SK-N-MC (cell line): Measurements from ENCODE around the gene PUS7.
A peak's percentile ranks its signal among the peaks of the same experiment; 100 is the strongest.
"Not testable (repeated sequence)": the region's sequence is repeated elsewhere in the genome, so short reads cannot be mapped to it uniquely, and the experiment has no call there.

Experiments
- DNase-seq: peaks from one replicate; pipeline ENCODE4 v3.0.0-alpha.2; 2011; ENCODE audit warnings: low read depth, low spot score
- H3K27ac ChIP-seq: fragments of 200-600 bp; sonication (generic); 2 replicates; pipeline ENCODE4 v1.5.1; 2016; ENCODE audit warnings: mixed run types
- H3K36me3 ChIP-seq: fragments of 200-600 bp; sonication (generic); 2 replicates; pipeline ENCODE4 v1.6.1; 2017; ENCODE audit warnings: antibody characterized with exemption, low read length, mixed read lengths; ENCODE audit not compliant: insufficient read depth
- H3K4me3 ChIP-seq: fragments of 200-600 bp; sonication (generic); 2 replicates; pipeline ENCODE4 v1.5.1; 2016
- H3K9ac ChIP-seq: fragments of 200-600 bp; sonication (generic); 2 replicates; pipeline ENCODE4 v1.8.0; 2017; ENCODE audit warnings: mixed run types, mixed read lengths; ENCODE audit not compliant: insufficient read length
- H3K9me3 ChIP-seq: fragments of 200-600 bp; sonication (generic); 2 replicates; pipeline ENCODE4 v1.6.1; 2017; ENCODE audit warnings: low read depth, mild to moderate bottlenecking, antibody characterized with exemption, low read length, moderate library complexity, mixed read lengths
- EZH2 ChIP-seq: fragments of 200-600 bp; sonication (generic); IDR thresholded peaks from one replicate; pipeline ENCODE4 v1.6.1; 2017; ENCODE audit warnings: antibody characterized with exemption
- FOXP2 ChIP-seq: optimal IDR thresholded peaks from 2 replicates; pipeline ENCODE3; 2011; ENCODE audit warnings: mild to moderate bottlenecking, moderate library complexity; ENCODE audit not compliant: insufficient read depth; ENCODE audit errors: extremely low read length, control extremely low read depth
- POLR2AphosphoS5 ChIP-seq: IDR thresholded peaks from 2 replicates; pipeline ENCODE4 v1.6.1; 2012; ENCODE audit warnings: mild to moderate bottlenecking, low read depth, low read length, borderline replicate concordance

Gene PUS7

DNA sequence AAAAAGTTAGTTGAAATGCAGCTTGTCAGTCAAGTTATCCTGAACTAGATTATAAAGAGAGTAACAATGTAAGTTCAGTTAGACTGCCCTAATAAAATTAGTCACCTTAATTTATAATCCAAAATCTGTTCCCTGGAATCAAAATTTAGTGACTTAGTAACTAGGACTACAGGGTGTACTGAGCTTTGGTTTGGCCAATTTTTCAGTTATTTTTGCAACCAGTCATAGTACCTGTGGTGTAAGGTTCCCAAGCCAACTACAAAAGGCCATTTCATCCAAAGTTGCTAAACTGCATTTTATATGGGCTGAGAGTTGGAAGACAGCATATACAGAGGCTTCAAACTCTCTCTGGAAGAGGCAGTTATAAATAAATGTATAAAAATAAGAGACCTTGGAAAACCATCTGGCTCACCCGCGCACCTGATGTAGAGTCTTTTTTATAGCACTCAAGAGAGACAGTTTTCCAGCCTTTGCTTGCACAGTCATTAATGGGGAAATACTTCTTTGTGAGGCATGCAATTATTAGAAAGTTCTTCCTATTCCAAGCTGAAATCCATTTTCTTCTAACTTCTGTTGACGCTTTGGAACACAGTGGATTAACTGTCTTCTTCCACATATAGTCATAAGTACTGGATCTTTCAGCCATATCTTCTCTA is 59.2 kb downstream of the PUS7 start:
- Histone ChIP-seq H3K36me3 (peaks cover 46% of the 10 kb centered on the region), H3K4me3 (no peak overlapping the region), H3K9me3 (no peaks in the 10 kb centered on the region), H3K9ac (no peak overlapping the region), H3K27ac (no peak overlapping the region; the same call in 1 of the 2 replicates)
- no peak for DNase-seq
- no peak for TF ChIP-seq EZH2
- TF ChIP-seq POLR2AphosphoS5: no peak
- TF ChIP-seq FOXP2: no peak

- TF ChIP-seq FOXP2: no peak
- TF ChIP-seq EZH2: no peak
- TF ChIP-seq POLR2AphosphoS5: no peak
- H3K4me3 ChIP-seq: no peak overlapping the region
- H3K27ac ChIP-seq: no peak overlapping the region
- no peak for DNase-seq
- peaks cover 57% of the 10 kb centered on the region for H3K36me3 ChIP-seq
- H3K9ac ChIP-seq: no peak overlapping the region
- no peaks in the 10 kb centered on the region for H3K9me3 ChIP-seq
Measured at GRCh38 chr7:105461518-105461917, 60.6 kb downstream of the PUS7 start.

- Histone ChIP-seq H3K27ac (no peak overlapping the region), H3K36me3 (peaks cover 43% of the 10 kb centered on the region), H3K4me3 (no peak overlapping the region), H3K9ac (no peak overlapping the region), H3K9me3 (no peaks in the 10 kb centered on the region)
- TF ChIP-seq FOXP2 (no peak), EZH2 (no peak)
- no peak for DNase-seq
Measured at GRCh38 chr7:105457619-105458225, 64.3 kb downstream of the PUS7 start.

GRCh38 chr7:105454921-105455320 is 67.2 kb downstream of the PUS7 start:
- peak; percentile 45 for DNase-seq
- peak overlapping the region; percentile 87 for H3K27ac ChIP-seq
- H3K36me3 ChIP-seq: peaks cover 25% of the 10 kb centered on the region
- H3K4me3 ChIP-seq: peak overlapping the region; percentile 34; the same call in 1 of the 2 replicates
- no peak overlapping the region for H3K9ac ChIP-seq
- no peak for TF ChIP-seq EZH2
- no peak for TF ChIP-seq FOXP2
- TF ChIP-seq POLR2AphosphoS5: no peak
- no peaks in the 10 kb centered on the region; the same call in 1 of the 2 replicates for H3K9me3 ChIP-seq

DNA sequence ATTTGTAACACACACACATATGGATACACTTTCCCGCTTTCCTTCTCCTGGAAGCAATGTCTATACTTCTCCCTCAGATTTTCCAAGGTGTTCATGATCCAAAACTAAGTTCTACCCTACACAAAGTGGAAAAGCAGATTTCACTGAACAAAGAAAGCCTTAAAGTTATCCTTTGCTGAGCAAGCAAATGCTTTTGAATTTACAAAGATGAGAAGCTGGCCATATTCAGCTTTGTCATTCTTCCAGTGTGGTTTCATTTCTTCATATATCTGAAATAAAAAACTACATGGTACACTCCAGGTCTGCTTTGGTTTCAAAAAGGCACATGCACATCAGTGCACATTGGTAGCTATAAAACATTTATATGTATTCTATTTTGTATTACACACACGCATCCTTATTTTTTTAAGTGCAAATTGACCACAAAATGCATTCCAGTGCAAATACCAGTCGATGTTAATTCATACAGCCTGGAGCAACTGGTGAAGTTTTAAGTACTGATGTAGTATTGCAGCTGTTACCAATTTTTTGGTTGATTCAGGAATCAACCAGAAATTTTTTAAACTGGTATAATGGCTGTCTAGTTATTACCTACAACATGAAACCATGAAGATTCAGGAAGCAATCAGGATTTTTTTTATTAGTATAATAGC is 67.8 kb downstream of the PUS7 start:
- peak; percentile 98 for DNase-seq
- Histone ChIP-seq H3K36me3 (peaks cover 25% of the 10 kb centered on the region), H3K4me3 (peak overlapping the region; percentile 34), H3K9me3 (no peaks in the 10 kb centered on the region; the same call in 1 of the 2 replicates), H3K27ac (peak overlapping the region; percentile 87), H3K9ac (no peak overlapping the region)
- TF ChIP-seq FOXP2 (no peak), EZH2 (no peak), POLR2AphosphoS5 (peak; percentile 70; the same call in 1 of the 2 replicates)

- peak; percentile 90 for TF ChIP-seq FOXP2
- TF ChIP-seq POLR2AphosphoS5: peak; percentile 40; the same call in 1 of the 2 replicates
- no peak for TF ChIP-seq EZH2
- Histone ChIP-seq H3K4me3 (peak overlapping the region; percentile 44; the same call in 1 of the 2 replicates), H3K27ac (no peak overlapping the region), H3K9me3 (no peaks in the 10 kb centered on the region; the same call in 1 of the 2 replicates), H3K9ac (no peak overlapping the region), H3K36me3 (peaks cover 10% of the 10 kb centered on the region)
- DNase-seq: peak; percentile 60
Measured at GRCh38 chr7:105452085-105452484, 70.0 kb downstream of the PUS7 start.

DNA sequence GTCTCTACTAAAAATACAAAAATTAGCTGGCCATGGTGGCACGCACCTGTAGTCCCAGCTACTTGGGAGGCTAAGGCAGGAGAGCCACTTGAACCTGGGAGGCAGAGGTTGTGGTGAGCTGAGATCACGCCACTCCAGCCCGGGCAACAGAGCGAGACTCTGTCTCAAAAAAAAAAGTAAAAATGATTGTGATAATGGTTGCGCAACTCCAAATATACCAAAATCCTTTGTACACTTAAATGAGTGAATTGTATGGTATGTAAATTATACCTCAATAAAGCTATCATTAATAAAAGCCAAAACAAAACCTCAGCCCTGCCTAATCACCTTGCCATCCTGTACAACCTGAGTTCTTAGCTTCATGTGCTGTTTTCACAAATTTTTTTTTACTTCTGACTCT is 71.2 kb downstream of the PUS7 start:
- not testable (repeated sequence) for H3K36me3 ChIP-seq, H3K9me3 ChIP-seq, DNase-seq, H3K27ac ChIP-seq, H3K9ac ChIP-seq, H3K4me3 ChIP-seq

- Histone ChIP-seq H3K9me3 (no peaks in the 10 kb centered on the region; the same call in 1 of the 2 replicates), H3K27ac (no peak overlapping the region), H3K4me3 (no peak overlapping the region), H3K36me3 (no peaks in the 10 kb centered on the region), H3K9ac (no peak overlapping the region)
- DNase-seq: no peak
- TF ChIP-seq POLR2AphosphoS5 (no peak), FOXP2 (no peak), EZH2 (no peak)
Measured at GRCh38 chr7:105450177-105450861, 71.8 kb downstream of the PUS7 start.

DNA sequence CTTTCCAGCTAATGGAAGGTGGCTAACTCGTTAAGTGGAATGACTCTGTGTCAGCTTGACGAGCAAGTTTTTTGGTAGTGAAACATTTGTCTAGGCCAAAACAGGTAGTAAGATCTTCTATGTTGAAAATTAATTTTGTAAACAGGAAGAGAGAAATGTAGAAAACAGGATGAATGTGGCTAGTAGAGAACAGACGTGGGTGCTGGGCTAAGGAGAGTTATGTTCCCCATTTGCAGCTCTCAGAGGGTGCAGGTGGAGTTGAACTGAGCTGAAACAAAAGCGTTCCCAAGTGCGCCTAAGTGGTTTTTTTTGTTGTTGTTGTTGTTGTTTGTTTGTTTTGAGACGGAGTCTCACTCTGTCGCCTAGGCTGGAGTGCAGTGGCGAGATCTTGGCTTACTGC is 73.9 kb downstream of the PUS7 start:
- TF ChIP-seq EZH2: no peak
- no peak for TF ChIP-seq POLR2AphosphoS5
- no peak for TF ChIP-seq FOXP2
- no peak for DNase-seq
- Histone ChIP-seq H3K4me3 (no peak overlapping the region), H3K9ac (no peak overlapping the region), H3K27ac (no peak overlapping the region), H3K36me3 (no peaks in the 10 kb centered on the region), H3K9me3 (no peaks in the 10 kb centered on the region; the same call in 1 of the 2 replicates)
